Gastroesophageal sphincter (tissue), 4 donors: Measurements from ENCODE around the gene TMEM139. TPM values are rescaled to one million over a fixed set of nuclear protein-coding genes. Genes with fewer than 3 reads are reported as not detected.

Experiments
- ATAC-seq: fragments of 150-250 bp; one replicate; pipeline ENCODE4 v1.9.1; 2016; ENCODE audit warnings: mild to moderate bottlenecking, moderate library complexity
- H3K27ac ChIP-seq, 4 donors: fragments of 200-600 bp; sonication (generic) in 3 of 4; 1 replicate in 3 of 4; 2 replicates in 1 of 4; pipeline ENCODE4 v1.5.1; 2016 to 2019
- H3K27me3 ChIP-seq: fragments of 200-600 bp; sonication (generic); one replicate; pipeline ENCODE4 v1.5.1; 2019
- H3K36me3 ChIP-seq, 2 donors: fragments of 200-600 bp; sonication (generic); one replicate each; pipeline ENCODE4 v1.5.1; 2019; ENCODE audit warnings: control low read depth in 1 of 2
- H3K4me1 ChIP-seq, 3 donors: fragments of 200-600 bp; sonication (generic); 1 replicate in 2 of 3; 2 replicates in 1 of 3; pipeline ENCODE4 v1.5.1; 2016 to 2019; ENCODE audit warnings: control low read depth in 2 of 3
- H3K4me3 ChIP-seq, 2 donors: fragments of 200-600 bp; sonication (generic); one replicate each; pipeline ENCODE4 v1.5.1; 2019; ENCODE audit warnings: mild to moderate bottlenecking in 1 of 2, moderate library complexity in 1 of 2
- H3K9me3 ChIP-seq, 3 donors: fragments of 200-600 bp; sonication (generic); one replicate each; pipeline ENCODE4 v1.5.1; 2017 to 2019; ENCODE audit warnings: control low read depth in 2 of 3
- CTCF ChIP-seq, 4 experiments: fragments of 200-600 bp in 2 of 4; fragments of 450-650 bp in 2 of 4; sonication (generic) in 1 of 4; IDR thresholded peaks; one replicate each; pipeline ENCODE4 v1.5.1; 2017 to 2019; ENCODE audit warnings: antibody characterized with exemption in 4 of 4, mild to moderate bottlenecking in 2 of 4, moderate library complexity in 2 of 4
- EP300 ChIP-seq: sonication (generic); formaldehyde crosslinking; IDR thresholded peaks from one replicate; pipeline ENCODE4 v1.6.1; 2017; ENCODE audit warnings: antibody characterized with exemption, mild to moderate bottlenecking
- POLR2A ChIP-seq, 2 donors: fragments of 450-650 bp; IDR thresholded peaks; one replicate each; pipeline ENCODE4 v1.6.1; 2017; ENCODE audit warnings: antibody characterized with exemption in 2 of 2, mild to moderate bottlenecking in 2 of 2, moderate library complexity in 1 of 2
- POLR2AphosphoS5 ChIP-seq: sonication (generic); formaldehyde crosslinking; IDR thresholded peaks from one replicate; pipeline ENCODE4 v1.6.1; 2017; ENCODE audit warnings: antibody characterized with exemption
- WGBS, 2 donors: methylation state at CpG; one replicate each; pipeline ENCODE4 v1.1.5; 2018; ENCODE audit warnings: low coverage in 1 of 2; 5-methylcytosine and 5-hydroxymethylcytosine counted together
- total RNA-seq, 4 donors: library from RNA; depleted of rRNA; stranded (reverse); fragments of >200 nt; gene quantifications; one replicate each; pipeline ENCODE4 v1.1.0, GENCODE V29; 2016

TMEM139 gene
- total RNA-seq, 4 donors from 2014 or later: 0.40 to 1.4 (median 0.49) TPM; not detected in 1

DNA sequence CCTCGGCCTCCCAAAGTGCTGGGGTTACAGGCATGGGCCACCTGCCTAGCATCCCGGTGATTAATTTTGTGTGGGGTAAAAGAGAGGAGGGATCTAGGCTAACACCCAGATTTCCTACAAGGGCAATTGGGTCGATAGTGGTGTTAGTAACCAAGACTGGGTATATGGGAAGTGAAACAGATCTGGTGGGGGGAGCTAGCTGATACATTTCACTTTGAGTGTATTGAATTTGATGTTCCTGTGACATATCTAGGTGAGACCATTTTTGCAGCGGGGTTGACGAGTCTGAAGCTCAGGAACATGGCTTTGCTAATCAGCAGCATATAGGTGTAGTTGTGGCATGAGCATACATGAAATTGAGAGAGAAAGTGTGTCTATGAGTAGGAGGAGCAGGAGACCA is 43.1 kb downstream of the TMEM139 start:
- Histone ChIP-seq H3K27me3 (no peaks in the 10 kb centered on the region), H3K4me1 (no peaks in the 10 kb centered on the region), H3K27ac (no peak overlapping the region), H3K4me3 (no peak overlapping the region), H3K36me3 (no peaks in the 10 kb centered on the region), H3K9me3 (no peaks in the 10 kb centered on the region)
- WGBS, 2 donors: 82 to 95% methylated on average over 3 to 5 of the region's 5 CpGs
- no peak for ATAC-seq
- TF ChIP-seq CTCF (IDR thresholded peaks at IDR 0.05) (no peak), EP300 (no peak), POLR2AphosphoS5 (no peak), POLR2A (IDR thresholded peaks at IDR 0.05) (no peak)

- no peaks in the 10 kb centered on the region for H3K36me3 ChIP-seq
- TF ChIP-seq POLR2AphosphoS5 (no peak), CTCF (IDR thresholded peaks at IDR 0.05) (no peak), EP300 (no peak), POLR2A (IDR thresholded peaks at IDR 0.05) (no peak)
- H3K27ac ChIP-seq: no peak overlapping the region
- no peaks in the 10 kb centered on the region for H3K4me1 ChIP-seq
- no peaks in the 10 kb centered on the region for H3K9me3 ChIP-seq
- ATAC-seq: no peak
- no peaks in the 10 kb centered on the region for H3K27me3 ChIP-seq
- 91 to 92% methylated on average over 9 of the region's 10 CpGs for WGBS, 2 donors
- H3K4me3 ChIP-seq: no peak overlapping the region
Observed at GRCh38 chr7:143329471-143330170, 44.9 kb downstream of the TMEM139 start.

DNA sequence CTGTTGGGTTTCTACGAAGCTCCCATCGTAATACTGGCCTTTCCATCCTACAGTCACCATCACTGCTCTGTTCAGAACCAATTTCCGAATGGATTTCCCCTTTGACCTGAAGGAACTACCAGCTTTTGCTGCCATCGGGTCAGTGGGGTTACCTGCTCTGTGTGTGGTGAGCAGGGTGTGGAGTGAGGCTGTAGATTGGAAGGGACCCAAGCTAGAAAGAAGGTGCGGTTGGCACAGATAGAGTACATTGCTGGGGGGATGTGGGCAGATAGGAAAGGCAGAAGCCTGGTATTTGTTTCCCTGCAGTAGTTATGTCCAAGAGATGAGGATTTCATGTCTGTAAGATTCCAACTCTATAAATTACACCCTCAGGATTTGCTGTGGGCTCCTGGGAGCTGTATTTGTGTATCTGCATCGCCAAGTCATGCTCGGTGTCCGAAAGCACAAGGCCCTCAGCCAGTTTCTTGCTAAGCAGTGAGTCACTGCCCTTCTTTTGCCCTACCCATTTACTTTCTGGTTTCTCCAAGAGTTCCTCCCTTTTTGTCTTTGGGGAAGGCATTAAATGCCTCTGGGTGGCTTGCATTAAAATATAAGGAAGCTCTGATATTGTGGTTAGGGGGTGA is 46.5 kb downstream of the TMEM139 start:
- H3K27ac ChIP-seq: no peak overlapping the region

GRCh38 chr7:143334244-143334643 is 49.5 kb downstream of the TMEM139 start:
- no peak for ATAC-seq
- 17 to 18% methylated on average over 1 of the region's 1 CpG for WGBS, 2 donors
- no peaks in the 10 kb centered on the region for H3K9me3 ChIP-seq
- no peaks in the 10 kb centered on the region for H3K4me1 ChIP-seq
- peaks cover 11% of the 10 kb centered on the region for H3K27me3 ChIP-seq
- no peak overlapping the region for H3K4me3 ChIP-seq
- no peak overlapping the region for H3K27ac ChIP-seq
- no peaks in the 10 kb centered on the region for H3K36me3 ChIP-seq
- TF ChIP-seq EP300 (no peak), POLR2A (IDR thresholded peaks at IDR 0.05) (no peak), CTCF (IDR thresholded peaks at IDR 0.05) (no peak), POLR2AphosphoS5 (no peak)

More for the DNA sequence above, 46.5 kb downstream of the TMEM139 start:
- TF ChIP-seq EP300 (no peak), POLR2A (IDR thresholded peaks at IDR 0.05) (no peak), POLR2AphosphoS5 (no peak), CTCF (IDR thresholded peaks at IDR 0.05) (no peak)
- Histone ChIP-seq H3K4me1 (no peaks in the 10 kb centered on the region), H3K36me3 (no peaks in the 10 kb centered on the region), H3K4me3 (no peak overlapping the region), H3K27me3 (no peaks in the 10 kb centered on the region), H3K9me3 (no peaks in the 10 kb centered on the region)
- WGBS, 2 donors: 51 to 72% methylated on average over 6 of the region's 8 CpGs
- no peak for ATAC-seq

- no peaks in the 10 kb centered on the region for H3K9me3 ChIP-seq
- ATAC-seq: no peak
Observed at GRCh38 chr7:143337216-143337615, 52.5 kb downstream of the TMEM139 start.

More at GRCh38 chr7:143337216-143337615, 52.5 kb downstream of the TMEM139 start:
- peaks cover 27% of the 10 kb centered on the region for H3K27me3 ChIP-seq
- no peak overlapping the region for H3K4me3 ChIP-seq
- H3K36me3 ChIP-seq: no peaks in the 10 kb centered on the region
- H3K27ac ChIP-seq: no peak overlapping the region
- WGBS, 2 donors: 86 to 88% methylated on average over 3 of the region's 3 CpGs
- no peaks in the 10 kb centered on the region for H3K4me1 ChIP-seq
- no peak for TF ChIP-seq CTCF (IDR thresholded peaks at IDR 0.05)
- TF ChIP-seq EP300: no peak
- no peak for TF ChIP-seq POLR2AphosphoS5
- TF ChIP-seq POLR2A (IDR thresholded peaks at IDR 0.05): no peak
